ENCODE results near the gene AMPH. TPM values are rescaled to one million over a fixed set of nuclear protein-coding genes. Genes with fewer than 3 reads are reported as not detected.

Gene AMPH
- total RNA-seq, 2 experiments from 2014 or later = not detected

DNA sequence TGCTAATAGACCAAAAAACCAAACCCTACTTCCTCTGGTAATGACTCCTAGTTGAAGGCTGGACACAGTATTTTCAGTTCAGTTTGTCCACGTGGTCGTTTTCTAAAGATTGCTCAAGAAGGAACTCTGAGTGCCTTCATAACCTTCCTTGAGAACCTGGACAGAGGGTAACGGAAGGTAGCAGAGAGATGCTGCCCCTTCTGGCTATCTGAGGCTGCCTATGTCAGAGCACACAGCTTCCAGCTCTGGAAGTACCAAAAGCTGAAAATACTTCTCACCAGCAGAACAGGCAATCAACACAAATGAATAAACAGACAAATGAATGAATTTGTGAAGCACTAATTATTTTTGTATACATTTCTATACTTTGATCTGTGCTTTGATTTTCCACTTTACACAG, 85.2 kb downstream of the AMPH start:
- no peaks in the 10 kb centered on the region for H3K4me1 Mint-ChIP-seq
- H3K9me3 Mint-ChIP-seq = no peaks in the 10 kb centered on the region
- ATAC-seq (ENCODE audit: low read depth) (no peak), DNase-seq (no peak)
- no peak overlapping the region for H3K4me3 Mint-ChIP-seq
- no peak overlapping the region for H3K27ac Mint-ChIP-seq
- no peaks in the 10 kb centered on the region for H3K36me3 Mint-ChIP-seq
- H3K27me3 Mint-ChIP-seq = peaks cover 10% of the 10 kb centered on the region
- POLR2A ChIA-PET = no interaction called here

DNA sequence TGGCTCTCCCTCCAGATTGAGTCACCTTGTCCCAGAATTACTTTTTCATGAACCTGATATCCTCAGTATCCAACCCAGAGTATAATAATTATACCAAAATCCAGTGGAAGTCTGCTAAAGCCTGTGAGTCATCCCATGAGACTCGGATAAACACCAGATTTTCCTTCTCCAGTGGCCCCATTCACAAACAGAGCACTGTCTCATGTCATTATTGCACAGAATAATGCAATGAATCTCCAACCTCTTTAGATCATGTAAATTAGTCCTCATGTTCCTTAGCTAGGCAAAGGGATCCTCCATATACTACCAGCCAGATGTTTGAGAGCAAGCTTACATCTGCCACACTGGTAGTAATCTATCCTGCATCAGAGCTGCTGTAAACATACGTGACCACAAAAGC, 89.0 kb downstream of the AMPH start:
- Mint-ChIP-seq H3K9me3 (no peaks in the 10 kb centered on the region), H3K27me3 (peaks cover 5% of the 10 kb centered on the region), H3K4me3 (no peak overlapping the region), H3K36me3 (no peaks in the 10 kb centered on the region), H3K4me1 (no peaks in the 10 kb centered on the region), H3K27ac (no peak overlapping the region)
- ATAC-seq (ENCODE audit: low read depth) (no peak), DNase-seq (no peak)
- POLR2A ChIA-PET = no interaction called here

DNA sequence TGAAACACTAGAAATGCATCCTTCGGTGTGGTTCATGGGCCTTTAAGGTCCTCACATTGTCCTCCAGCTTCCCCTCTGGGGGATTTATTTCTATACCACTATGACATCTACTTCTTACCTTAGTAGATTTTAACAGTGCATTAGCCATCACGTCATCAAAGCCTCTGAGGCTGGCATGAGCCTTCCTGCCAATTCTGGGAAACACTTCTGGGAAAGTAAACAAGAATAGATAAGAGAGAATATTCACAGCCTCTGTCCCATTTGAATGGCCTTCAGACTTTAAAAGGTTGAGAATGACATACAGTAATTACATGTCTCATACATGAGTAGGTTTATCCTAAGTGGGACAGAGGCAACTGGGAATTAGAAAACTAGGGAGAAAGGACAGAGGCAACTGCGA, 89.7 kb downstream of the AMPH start:
- no peaks in the 10 kb centered on the region for H3K4me1 Mint-ChIP-seq
- no peaks in the 10 kb centered on the region for H3K9me3 Mint-ChIP-seq
- ATAC-seq (ENCODE audit: low read depth) (no peak), DNase-seq (no peak)
- H3K36me3 Mint-ChIP-seq = no peaks in the 10 kb centered on the region
- POLR2A ChIA-PET = no interaction called here
- H3K27me3 Mint-ChIP-seq = peaks cover 5% of the 10 kb centered on the region
- H3K27ac Mint-ChIP-seq = no peak overlapping the region
- no peak overlapping the region for H3K4me3 Mint-ChIP-seq

DNA sequence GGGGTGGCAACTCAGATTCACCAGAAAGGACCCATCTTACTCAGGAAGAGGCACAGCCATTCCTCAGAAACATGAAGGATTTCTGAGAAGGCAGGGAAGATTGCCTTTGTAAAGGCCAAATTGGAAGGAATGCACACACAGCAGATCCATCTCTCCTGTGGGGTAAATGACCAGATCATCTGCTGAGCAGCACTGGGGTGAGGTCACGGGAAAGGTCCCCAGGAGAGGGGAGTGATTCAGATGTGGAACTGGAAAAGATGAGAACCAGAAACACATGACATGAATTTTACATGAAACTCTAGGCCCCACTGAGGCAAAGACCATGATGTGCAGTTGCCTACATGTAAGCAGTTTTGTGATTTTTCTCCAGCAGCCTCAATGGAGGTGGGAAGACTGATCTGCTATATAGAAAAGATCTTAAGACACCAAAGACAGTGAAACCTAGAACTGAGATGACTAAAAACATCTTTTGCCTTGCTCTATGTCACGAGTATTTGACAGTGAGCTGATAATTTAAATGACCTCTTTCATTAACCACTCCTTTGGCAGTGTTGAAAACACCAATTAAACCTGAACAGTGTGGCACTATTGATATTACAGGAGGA, 91.6 kb downstream of the AMPH start:
- POLR2A ChIA-PET = no interaction called here
- Mint-ChIP-seq H3K9me3 (no peaks in the 10 kb centered on the region), H3K27ac (no peak overlapping the region), H3K4me3 (no peak overlapping the region), H3K4me1 (no peaks in the 10 kb centered on the region), H3K36me3 (no peaks in the 10 kb centered on the region), H3K27me3 (peaks cover 5% of the 10 kb centered on the region)
- DNase-seq = no peak
- no peak for ATAC-seq (ENCODE audit: low read depth)

DNA sequence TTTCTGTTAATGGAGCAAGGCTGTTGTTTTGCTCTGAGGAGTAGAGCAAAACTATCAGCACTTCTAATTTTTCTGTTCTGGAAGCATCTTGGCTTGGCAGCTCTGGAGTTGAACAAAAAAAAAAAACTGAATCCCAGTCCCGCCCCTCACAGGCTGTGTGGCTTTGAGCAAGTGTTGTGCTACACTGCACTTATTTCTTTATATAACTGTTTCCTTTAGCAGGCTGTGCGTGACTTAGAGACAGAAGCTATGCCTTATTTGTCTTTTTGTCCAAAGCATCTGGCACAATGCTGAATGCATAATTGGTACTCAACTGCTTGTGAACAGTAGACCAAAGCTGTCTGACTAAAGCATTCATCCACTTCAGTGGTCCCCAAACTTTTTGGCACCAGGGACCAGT, 96.1 kb downstream of the AMPH start:
- H3K36me3 Mint-ChIP-seq = no peaks in the 10 kb centered on the region
- H3K4me1 Mint-ChIP-seq = no peaks in the 10 kb centered on the region
- POLR2A ChIA-PET = no interaction called here
- H3K9me3 Mint-ChIP-seq = no peaks in the 10 kb centered on the region
- no peak overlapping the region for H3K4me3 Mint-ChIP-seq
- ATAC-seq (ENCODE audit: low read depth) (no peak), DNase-seq (no peak)
- peaks cover under 1% of the 10 kb centered on the region for H3K27me3 Mint-ChIP-seq
- no peak overlapping the region for H3K27ac Mint-ChIP-seq

DNA sequence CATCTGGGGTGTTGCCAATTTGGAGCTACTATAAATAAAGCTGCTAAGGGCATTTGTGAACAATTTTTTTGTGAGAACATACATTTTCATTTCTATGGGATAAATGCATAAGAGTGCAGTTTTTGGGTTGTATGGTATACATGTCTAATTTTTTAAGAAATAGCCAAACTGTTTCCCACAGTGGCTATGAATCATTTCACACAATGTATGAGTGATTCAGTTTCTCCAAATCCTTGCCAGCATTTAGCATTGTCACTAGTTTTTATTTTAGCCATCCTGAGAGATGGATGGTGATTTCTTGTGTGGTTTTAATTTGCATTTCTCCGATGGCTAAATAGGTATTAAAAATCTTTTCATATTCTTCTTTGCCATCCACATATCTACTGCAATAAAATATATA, 105.3 kb downstream of the AMPH start:
- Mint-ChIP-seq H3K36me3 (no peaks in the 10 kb centered on the region), H3K9me3 (no peaks in the 10 kb centered on the region), H3K4me1 (no peaks in the 10 kb centered on the region), H3K27me3 (peaks cover 7% of the 10 kb centered on the region), H3K27ac (no peak overlapping the region), H3K4me3 (no peak overlapping the region)
- POLR2A ChIA-PET = no interaction called here
- ATAC-seq (ENCODE audit: low read depth) (no peak), DNase-seq (no peak)

DNA sequence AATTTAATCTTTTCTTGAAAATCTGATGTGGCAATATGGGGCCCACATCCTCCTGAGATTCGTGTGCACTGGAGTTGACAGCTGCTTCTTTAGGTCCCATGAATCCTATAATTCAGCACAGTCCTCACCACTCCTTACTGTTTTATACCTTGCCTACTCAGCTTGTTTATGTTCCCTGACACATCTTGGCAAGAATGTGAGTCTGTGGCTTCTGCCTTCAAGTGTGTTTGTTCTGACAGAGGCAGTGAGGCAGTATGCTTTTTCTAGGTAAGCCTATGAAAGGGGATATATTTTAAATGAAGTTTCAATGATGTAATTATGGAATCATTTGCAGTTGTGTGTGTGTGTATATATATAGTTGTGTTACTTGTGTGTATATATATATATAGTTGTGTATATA, 106.4 kb downstream of the AMPH start:
- Mint-ChIP-seq H3K4me3 (no peak overlapping the region), H3K27me3 (peaks cover 4% of the 10 kb centered on the region), H3K4me1 (no peaks in the 10 kb centered on the region), H3K9me3 (no peaks in the 10 kb centered on the region), H3K27ac (no peak overlapping the region), H3K36me3 (no peaks in the 10 kb centered on the region)
- no peak for ATAC-seq (ENCODE audit: low read depth)
- POLR2A ChIA-PET = no interaction called here
- DNase-seq = no peak

DNA sequence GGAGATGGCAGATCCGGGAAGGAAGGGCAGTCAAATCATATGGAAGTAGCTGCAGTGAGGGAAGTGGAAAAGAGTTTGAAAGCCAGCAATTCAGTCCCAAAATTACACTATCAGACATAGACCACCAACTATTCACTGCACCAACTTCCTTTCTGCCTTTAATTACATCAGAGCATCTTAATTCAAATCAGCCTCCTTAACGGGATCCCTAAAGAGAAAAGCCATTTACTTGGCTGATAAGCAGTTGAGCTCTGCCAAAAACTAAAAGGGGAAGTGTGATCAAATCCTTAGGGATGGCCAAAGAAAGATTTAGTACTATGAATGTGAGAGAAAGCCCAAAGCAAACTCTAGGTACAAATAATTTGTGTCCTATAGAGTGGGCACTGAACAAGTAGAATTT, 110.4 kb downstream of the AMPH start:
- POLR2A ChIA-PET = no interaction called here
- DNase-seq (no peak), ATAC-seq (ENCODE audit: low read depth) (no peak)
- no peak overlapping the region for H3K27ac Mint-ChIP-seq
- H3K27me3 Mint-ChIP-seq = no peaks in the 10 kb centered on the region
- no peaks in the 10 kb centered on the region for H3K36me3 Mint-ChIP-seq
- peaks cover 3% of the 10 kb centered on the region for H3K9me3 Mint-ChIP-seq
- H3K4me3 Mint-ChIP-seq = no peak overlapping the region
- H3K4me1 Mint-ChIP-seq = no peaks in the 10 kb centered on the region

DNA sequence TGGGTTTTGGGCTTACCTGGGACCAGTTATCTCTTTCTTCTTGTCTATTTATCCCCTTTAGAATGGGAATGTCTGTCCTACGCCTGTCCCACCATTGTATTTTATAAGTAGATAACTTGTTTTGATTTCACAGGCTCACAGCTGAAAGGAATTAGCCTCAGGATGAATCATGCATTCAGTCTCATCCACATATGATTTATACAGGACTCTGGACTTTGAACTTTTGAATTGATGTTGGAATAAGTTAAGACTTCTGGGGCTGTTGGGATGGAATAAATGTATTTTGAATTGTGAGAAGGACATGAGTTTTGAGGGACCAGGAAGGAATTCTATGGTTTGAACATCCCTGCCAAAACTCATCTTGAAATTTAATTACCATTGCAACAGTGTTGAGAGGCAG, 112.6 kb downstream of the AMPH start:
- Mint-ChIP-seq H3K36me3 (no peaks in the 10 kb centered on the region), H3K9me3 (peaks cover 9% of the 10 kb centered on the region), H3K4me3 (no peak overlapping the region), H3K27ac (no peak overlapping the region), H3K4me1 (no peaks in the 10 kb centered on the region), H3K27me3 (no peaks in the 10 kb centered on the region)
- ATAC-seq (ENCODE audit: low read depth) = no peak
- POLR2A ChIA-PET = no interaction called here
- no peak for DNase-seq

DNA sequence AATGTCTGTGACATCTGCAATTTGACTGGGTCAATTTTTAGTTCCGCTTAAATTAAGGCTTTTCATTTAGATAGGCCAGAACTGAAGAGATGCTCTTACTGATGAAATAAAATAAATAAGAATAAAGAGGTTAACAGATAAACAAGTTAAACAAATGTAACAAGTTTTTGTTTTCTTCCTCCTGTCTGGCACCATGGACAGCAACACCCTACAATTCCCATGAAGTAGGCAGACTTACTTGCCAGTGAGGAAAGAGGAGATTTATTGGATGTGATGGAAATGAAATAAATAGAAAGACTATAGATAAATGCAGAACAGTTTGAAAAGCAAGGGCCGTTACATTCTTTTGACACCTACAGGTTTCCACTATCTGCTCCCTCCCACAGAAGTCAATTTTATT, 118.5 kb downstream of the AMPH start:
- no peaks in the 10 kb centered on the region for H3K4me1 Mint-ChIP-seq
- no peak overlapping the region for H3K4me3 Mint-ChIP-seq
- H3K27ac Mint-ChIP-seq = no peak overlapping the region
- no peaks in the 10 kb centered on the region for H3K36me3 Mint-ChIP-seq
- ATAC-seq (ENCODE audit: low read depth) (no peak), DNase-seq (no peak)
- peaks cover 8% of the 10 kb centered on the region for H3K9me3 Mint-ChIP-seq
- POLR2A ChIA-PET = no interaction called here
- peaks cover 3% of the 10 kb centered on the region for H3K27me3 Mint-ChIP-seq

DNA sequence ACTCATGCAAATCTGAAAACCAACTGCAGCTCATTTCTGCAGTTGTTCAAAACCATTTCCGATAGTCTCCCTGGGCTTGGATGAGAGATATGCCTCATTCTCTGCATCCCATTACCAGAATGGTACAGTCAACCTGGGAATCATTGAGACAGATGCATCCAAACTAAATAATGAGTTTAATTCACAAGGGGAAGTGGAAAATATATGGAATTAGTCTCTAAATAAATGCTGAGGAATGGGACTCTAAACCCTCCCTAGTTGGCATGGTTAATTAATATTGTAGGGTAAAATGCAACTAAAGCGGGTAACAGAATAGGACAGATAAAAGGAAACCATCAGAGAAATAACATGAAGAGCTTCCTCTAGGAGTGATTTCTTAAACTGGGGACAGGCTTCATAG, 118.9 kb downstream of the AMPH start:
- DNase-seq (no peak), ATAC-seq (ENCODE audit: low read depth) (no peak)
- H3K4me3 Mint-ChIP-seq = no peak overlapping the region
- H3K4me1 Mint-ChIP-seq = no peaks in the 10 kb centered on the region
- POLR2A ChIA-PET = no interaction called here
- H3K9me3 Mint-ChIP-seq = peaks cover 8% of the 10 kb centered on the region
- peaks cover 3% of the 10 kb centered on the region for H3K27me3 Mint-ChIP-seq
- H3K36me3 Mint-ChIP-seq = no peaks in the 10 kb centered on the region
- no peak overlapping the region for H3K27ac Mint-ChIP-seq

DNA sequence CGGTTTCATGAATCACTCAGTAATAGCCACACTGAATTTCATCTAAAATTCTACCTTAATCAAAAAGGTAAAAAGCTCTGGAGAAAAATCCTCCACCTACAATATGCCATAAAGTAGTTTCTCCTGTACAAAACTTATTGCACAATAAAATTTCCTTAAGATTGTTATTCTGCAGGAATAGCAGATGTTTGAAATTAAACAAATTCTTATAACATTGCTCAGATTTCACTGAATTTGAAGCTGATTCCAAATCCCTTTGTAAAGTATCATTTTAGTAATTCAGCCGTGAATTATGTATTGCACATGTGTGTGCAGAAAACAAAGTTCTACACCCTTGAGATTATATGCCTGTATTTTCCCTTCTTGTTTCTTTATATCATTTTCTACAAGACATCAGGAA, 123.8 kb downstream of the AMPH start:
- DNase-seq = no peak
- H3K27me3 Mint-ChIP-seq = peaks cover 8% of the 10 kb centered on the region
- H3K9me3 Mint-ChIP-seq = no peaks in the 10 kb centered on the region
- H3K4me3 Mint-ChIP-seq = no peak overlapping the region
- H3K27ac Mint-ChIP-seq = no peak overlapping the region
- POLR2A ChIA-PET = no interaction called here
- ATAC-seq (ENCODE audit: low read depth) = no peak
- no peaks in the 10 kb centered on the region for H3K4me1 Mint-ChIP-seq
- no peaks in the 10 kb centered on the region for H3K36me3 Mint-ChIP-seq

DNA sequence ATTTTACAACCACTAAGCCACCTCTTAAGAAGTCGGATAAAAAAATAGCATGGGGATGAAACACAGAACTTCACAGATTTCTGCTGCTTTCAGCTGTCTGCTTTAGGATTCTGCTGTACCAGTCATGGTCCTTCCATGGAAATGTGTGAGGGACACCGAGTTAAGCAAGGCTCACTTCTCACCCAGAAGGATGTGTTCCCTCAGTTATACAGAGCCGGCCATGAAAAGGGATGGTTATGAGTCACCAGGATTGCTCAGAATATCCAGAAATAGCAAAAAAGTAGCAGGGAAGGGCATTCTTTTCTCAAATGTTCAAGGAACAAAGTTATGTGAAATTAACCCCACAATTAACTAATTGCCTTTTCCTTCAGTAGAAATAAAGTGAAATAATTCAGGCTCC, 124.4 kb downstream of the AMPH start:
- DNase-seq = no peak
- H3K36me3 Mint-ChIP-seq = no peaks in the 10 kb centered on the region
- no peak overlapping the region for H3K4me3 Mint-ChIP-seq
- no peak overlapping the region for H3K27ac Mint-ChIP-seq
- H3K9me3 Mint-ChIP-seq = no peaks in the 10 kb centered on the region
- H3K27me3 Mint-ChIP-seq = peaks cover 8% of the 10 kb centered on the region
- no peaks in the 10 kb centered on the region for H3K4me1 Mint-ChIP-seq
- POLR2A ChIA-PET = no interaction called here
- no peak for ATAC-seq (ENCODE audit: low read depth)

DNA sequence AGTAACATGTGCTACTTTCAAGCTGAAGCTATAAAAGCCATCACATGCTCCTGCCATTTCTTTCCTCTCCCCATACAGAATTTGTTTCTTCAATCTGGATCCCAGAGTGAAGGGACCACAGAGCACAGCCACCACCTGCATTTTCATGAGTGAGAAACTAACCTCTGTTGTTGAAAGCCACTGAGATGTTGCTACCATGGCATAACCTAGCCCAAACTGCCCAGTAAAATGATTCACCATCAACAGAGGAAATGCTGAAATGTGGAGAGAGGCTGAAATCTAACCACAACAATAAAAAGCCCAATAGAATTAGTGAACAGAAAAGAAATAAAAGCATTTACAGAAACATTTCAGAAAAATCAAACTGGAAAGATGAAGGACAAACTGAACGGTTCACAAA, 125.2 kb downstream of the AMPH start:
- DNase-seq (no peak), ATAC-seq (ENCODE audit: low read depth) (no peak)
- Mint-ChIP-seq H3K4me3 (no peak overlapping the region), H3K4me1 (no peaks in the 10 kb centered on the region), H3K27me3 (peaks cover 8% of the 10 kb centered on the region), H3K36me3 (no peaks in the 10 kb centered on the region), H3K9me3 (no peaks in the 10 kb centered on the region), H3K27ac (no peak overlapping the region)
- POLR2A ChIA-PET = no interaction called here

DNA sequence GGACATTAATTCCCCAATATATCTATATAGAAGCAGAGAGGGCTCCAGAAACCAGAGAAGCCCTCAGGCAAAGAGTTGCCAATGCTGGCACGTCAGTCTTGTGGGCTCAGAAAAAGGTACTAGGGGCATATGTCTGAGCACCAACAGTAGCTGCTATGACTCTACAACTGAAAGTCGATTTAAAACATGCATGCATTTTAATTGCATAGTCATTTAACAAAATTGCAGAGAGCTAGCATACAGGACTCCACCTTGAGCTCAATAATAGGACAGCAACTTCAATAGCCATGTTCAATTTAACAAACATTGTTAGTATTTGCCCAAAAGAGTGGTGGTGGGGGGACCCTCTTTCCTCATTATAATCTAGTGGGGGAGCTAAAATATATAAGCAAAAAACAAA, 126.5 kb downstream of the AMPH start:
- Mint-ChIP-seq H3K27me3 (peaks cover 8% of the 10 kb centered on the region), H3K4me1 (no peaks in the 10 kb centered on the region), H3K27ac (no peak overlapping the region), H3K4me3 (no peak overlapping the region), H3K9me3 (no peaks in the 10 kb centered on the region), H3K36me3 (no peaks in the 10 kb centered on the region)
- no peak for DNase-seq
- no peak for ATAC-seq (ENCODE audit: low read depth)
- POLR2A ChIA-PET = no interaction called here

Data from activated naive CD8-positive, alpha-beta T cell treated with anti-CD3 and anti-CD28 coated beads, Interleukin-2, amount 10 ng/mL, durations not matched to agents 7 days and 5 days (primary cell).